ENCODE data around the gene UBE2J2. TPM values are rescaled to one million over a fixed set of nuclear protein-coding genes. Genes with fewer than 3 reads are reported as not detected.
A peak's percentile ranks its signal among the peaks of the same experiment; 100 is the strongest.

UBE2J2 gene
- total and polyA plus RNA-seq, 2 of the 13 experiments (the other 11 are each of a cell fraction or from before 2014, with no cell fraction given): 25.4 to 29.4 TPM

- TF ChIP-seq, protein P1, sequence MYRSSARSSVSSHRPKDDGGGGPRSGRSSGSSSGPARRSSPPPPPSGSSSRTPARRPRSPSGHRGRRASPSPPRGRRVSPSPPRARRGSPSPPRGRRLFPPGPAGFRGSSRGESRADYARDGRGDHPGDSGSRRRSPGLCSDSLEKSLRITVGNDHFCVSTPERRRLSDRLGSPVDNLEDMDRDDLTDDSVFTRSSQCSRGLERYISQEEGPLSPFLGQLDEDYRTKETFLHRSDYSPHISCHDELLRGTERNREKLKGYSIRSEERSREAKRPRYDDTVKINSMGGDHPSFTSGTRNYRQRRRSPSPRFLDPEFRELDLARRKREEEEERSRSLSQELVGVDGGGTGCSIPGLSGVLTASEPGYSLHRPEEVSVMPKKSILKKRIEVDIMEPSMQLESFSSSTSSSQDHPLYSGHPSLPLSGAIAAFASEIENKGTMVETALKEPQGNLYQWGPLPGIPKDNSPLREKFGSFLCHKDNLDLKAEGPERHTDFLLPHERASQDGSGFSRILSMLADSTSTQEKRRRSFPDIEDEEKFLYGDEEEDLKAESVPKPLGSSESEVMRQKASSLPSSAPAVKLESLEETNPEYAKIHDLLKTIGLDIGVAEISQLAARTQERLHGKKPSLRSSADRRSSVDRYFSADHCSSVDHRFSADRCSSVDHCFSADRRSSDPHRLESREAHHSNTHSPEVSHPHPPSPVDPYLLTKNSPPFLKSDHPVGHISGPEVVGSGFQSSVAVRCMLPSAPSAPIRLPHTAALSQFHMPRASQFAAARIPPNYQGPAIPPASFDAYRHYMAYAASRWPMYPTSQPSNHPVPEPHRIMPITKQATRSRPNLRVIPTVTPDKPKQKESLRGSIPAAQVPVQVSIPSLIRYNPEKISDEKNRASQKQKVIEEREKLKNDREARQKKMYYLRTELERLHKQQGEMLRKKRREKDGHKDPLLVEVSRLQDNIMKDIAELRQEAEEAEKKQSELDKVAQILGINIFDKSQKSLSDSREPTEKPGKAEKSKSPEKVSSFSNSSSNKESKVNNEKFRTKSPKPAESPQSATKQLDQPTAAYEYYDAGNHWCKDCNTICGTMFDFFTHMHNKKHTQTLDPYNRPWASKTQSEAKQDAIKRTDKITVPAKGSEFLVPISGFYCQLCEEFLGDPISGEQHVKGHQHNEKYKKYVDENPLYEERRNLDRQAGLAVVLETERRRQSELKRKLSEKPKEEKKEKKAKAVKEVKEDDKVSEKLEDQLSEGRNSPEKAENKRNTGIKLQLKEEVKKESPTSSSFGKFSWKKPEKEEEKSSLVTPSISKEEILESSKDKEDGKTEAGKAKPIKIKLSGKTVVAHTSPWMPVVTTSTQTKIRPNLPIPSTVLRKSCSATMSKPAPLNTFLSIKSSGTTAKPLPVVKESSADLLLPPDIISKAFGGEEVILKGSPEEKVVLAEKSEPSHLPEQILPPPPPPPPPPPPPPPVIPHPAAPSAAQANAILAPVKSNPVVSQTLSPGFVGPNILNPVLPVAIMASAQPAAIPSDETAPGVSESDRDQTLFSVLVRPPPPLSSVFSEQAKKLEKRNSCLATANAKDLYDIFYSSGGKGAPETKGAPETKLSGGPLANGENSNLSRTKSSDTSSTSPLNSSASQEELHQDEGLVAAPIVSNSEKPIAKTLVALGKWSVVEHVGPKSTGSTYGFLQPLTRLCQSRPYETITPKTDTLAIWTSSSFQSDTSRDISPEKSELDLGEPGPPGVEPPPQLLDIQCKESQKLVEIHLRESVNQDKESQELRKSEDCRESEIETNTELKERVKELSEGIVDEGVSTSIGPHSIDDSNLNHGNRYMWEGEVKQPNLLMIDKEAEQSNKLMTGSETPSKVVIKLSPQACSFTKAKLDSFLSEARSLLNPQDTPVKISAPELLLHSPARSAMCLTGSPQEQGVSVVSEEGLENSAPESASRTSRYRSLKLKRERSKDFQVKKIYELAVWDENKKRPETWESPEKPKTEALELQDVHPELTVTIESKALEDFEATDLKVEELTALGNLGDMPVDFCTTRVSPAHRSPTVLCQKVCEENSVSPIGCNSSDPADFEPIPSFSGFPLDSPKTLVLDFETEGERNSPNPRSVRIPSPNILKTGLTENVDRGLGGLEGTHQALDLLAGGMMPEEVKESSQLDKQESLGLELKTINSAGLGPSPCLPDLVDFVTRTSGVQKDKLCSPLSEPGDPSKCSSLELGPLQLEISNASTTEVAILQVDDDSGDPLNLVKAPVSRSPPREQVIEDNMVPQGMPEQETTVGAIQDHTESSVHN (CRISPR knock-in tag; IDR thresholded peaks at IDR 0.05): no peak; the same call in 1 of the 2 replicates
- TF ChIP-seq, protein P2, sequence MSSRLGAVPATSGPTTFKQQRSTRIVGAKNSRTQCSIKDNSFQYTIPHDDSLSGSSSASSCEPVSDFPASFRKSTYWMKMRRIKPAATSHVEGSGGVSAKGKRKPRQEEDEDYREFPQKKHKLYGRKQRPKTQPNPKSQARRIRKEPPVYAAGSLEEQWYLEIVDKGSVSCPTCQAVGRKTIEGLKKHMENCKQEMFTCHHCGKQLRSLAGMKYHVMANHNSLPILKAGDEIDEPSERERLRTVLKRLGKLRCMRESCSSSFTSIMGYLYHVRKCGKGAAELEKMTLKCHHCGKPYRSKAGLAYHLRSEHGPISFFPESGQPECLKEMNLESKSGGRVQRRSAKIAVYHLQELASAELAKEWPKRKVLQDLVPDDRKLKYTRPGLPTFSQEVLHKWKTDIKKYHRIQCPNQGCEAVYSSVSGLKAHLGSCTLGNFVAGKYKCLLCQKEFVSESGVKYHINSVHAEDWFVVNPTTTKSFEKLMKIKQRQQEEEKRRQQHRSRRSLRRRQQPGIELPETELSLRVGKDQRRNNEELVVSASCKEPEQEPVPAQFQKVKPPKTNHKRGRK (CRISPR knock-in tag; IDR thresholded peaks at IDR 0.05): no peak
- TF ChIP-seq TAF1 (CRISPR knock-in tag; IDR thresholded peaks at IDR 0.05) (peak; percentile 93), ZSCAN9 (CRISPR knock-in tag; IDR thresholded peaks at IDR 0.05; ENCODE audit: borderline replicate concordance) (no peak), ZNF572 (CRISPR knock-in tag; IDR thresholded peaks at IDR 0.05) (no peak), ZNF543 (CRISPR knock-in tag; IDR thresholded peaks at IDR 0.05) (peak; percentile 56; the same call in 1 of the 2 replicates), SP1 (IDR thresholded peaks at IDR 0.05) (no peak), SP1 (CRISPR knock-in tag; IDR thresholded peaks at IDR 0.05) (peak; percentile 61; the same call in 1 of the 2 replicates), MAX (IDR thresholded peaks at IDR 0.05) (no peak), HCFC1 (IDR thresholded peaks at IDR 0.05; ENCODE audit: low read depth, low read length) (peak; percentile 83), BHLHE40 (IDR thresholded peaks at IDR 0.05; ENCODE audit: low read length) (0 out of 2 replicates have a peak, but pooled peaks have one; percentile 6), ZNF720 (CRISPR knock-in tag; IDR thresholded peaks at IDR 0.05) (no peak), AGO1 (IDR thresholded peaks at IDR 0.05; ENCODE audit: low read depth, low read length, poor library complexity, severe bottlenecking) (peak; percentile 94), ZNF556 (CRISPR knock-in tag; IDR thresholded peaks at IDR 0.05; ENCODE audit: borderline replicate concordance) (no peak), REXO4 (CRISPR knock-in tag; IDR thresholded peaks at IDR 0.05; ENCODE audit: borderline replicate concordance) (no peak), PAX8 (CRISPR knock-in tag; IDR thresholded peaks at IDR 0.05; ENCODE audit: borderline replicate concordance) (no peak), IRF2 (CRISPR knock-in tag; IDR thresholded peaks at IDR 0.05) (0 out of 2 replicates have a peak, but pooled peaks have one; percentile 63), MED8 (CRISPR knock-in tag; IDR thresholded peaks at IDR 0.05; ENCODE audit: insufficient replicate concordance) (peak; percentile 39)
- TF ChIP-seq, protein P3, sequence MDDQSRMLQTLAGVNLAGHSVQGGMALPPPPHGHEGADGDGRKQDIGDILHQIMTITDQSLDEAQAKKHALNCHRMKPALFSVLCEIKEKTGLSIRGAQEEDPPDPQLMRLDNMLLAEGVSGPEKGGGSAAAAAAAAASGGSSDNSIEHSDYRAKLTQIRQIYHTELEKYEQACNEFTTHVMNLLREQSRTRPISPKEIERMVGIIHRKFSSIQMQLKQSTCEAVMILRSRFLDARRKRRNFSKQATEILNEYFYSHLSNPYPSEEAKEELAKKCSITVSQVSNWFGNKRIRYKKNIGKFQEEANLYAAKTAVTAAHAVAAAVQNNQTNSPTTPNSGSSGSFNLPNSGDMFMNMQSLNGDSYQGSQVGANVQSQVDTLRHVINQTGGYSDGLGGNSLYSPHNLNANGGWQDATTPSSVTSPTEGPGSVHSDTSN (CRISPR knock-in tag; IDR thresholded peaks at IDR 0.05; ENCODE audit: borderline replicate concordance): no peak
Observed at GRCh38 chr1:1231400-1232207, 42.0 kb downstream of the UBE2J2 start, which contains the start of gene SDF4 (continued).

Data from HepG2 (cell line).